K562 (cell line): ENCODE results near the gene UBE2B. TPM values are rescaled to one million over a fixed set of nuclear protein-coding genes. Genes with fewer than 3 reads are reported as not detected.
A peak's percentile ranks its signal among the peaks of the same experiment; 100 is the strongest.

Source experiments
- ARID3A ChIP-seq: IDR thresholded peaks from 2 replicates; pipeline ENCODE4 v1.6.1; 2012; ENCODE audit warnings: low read depth, low read length, improper control_type of control experiment, borderline replicate concordance
- BRF2 ChIP-seq: IDR thresholded peaks from 3 replicates; pipeline ENCODE4 v1.6.1; 2011; ENCODE audit warnings: borderline replicate concordance, mild to moderate bottlenecking; ENCODE audit not compliant: insufficient read length, insufficient read depth
- CREB5 ChIP-seq: fragments of 250-450 bp; sonication (Bioruptor Pico); IDR thresholded peaks from 2 replicates; pipeline ENCODE4 v1.5.0; 2020; ENCODE audit warnings: mild to moderate bottlenecking
- CTBP1 ChIP-seq: fragments of 450-650 bp; IDR thresholded peaks from 2 replicates; pipeline ENCODE4 v1.6.1; 2016; ENCODE audit warnings: borderline replicate concordance
- EP300 ChIP-seq: IDR thresholded peaks from 2 replicates; pipeline ENCODE4 v1.6.1; 2012; ENCODE audit warnings: low read length, improper control_type of control experiment
- GATA2 ChIP-seq: sonication (generic); formaldehyde crosslinking; IDR thresholded peaks from 2 replicates; pipeline ENCODE4 v1.4.0; 2020; ENCODE audit warnings: mild to moderate bottlenecking, missing genetic modification reagents
- HNRNPK ChIP-seq: fragments of 200-400 bp; formaldehyde crosslinking; IDR thresholded peaks from one replicate; pipeline ENCODE4 v1.6.1; 2018; ENCODE audit warnings: mild to moderate bottlenecking, low read depth, low read length; ENCODE audit not compliant: poor library complexity, severe bottlenecking
- MAFK ChIP-seq: IDR thresholded peaks from 2 replicates; pipeline ENCODE4 v1.6.1; 2011; ENCODE audit warnings: low read length, improper control_type of control experiment
- MCM5 ChIP-seq: fragments of 450-650 bp; IDR thresholded peaks from 2 replicates; pipeline ENCODE4 v1.6.1; 2016; ENCODE audit warnings: low read depth
- MTA2 ChIP-seq: fragments of 450-650 bp; IDR thresholded peaks from 2 replicates; pipeline ENCODE4 v1.6.1; 2016; ENCODE audit warnings: low read depth
- NR3C1 ChIP-seq: sonication (generic); formaldehyde crosslinking; IDR thresholded peaks from 2 replicates; pipeline ENCODE4 v1.8.1; 2022; ENCODE audit warnings: missing genetic modification reagents
- NUFIP1 ChIP-seq: fragments of 450-650 bp; IDR thresholded peaks from 2 replicates; pipeline ENCODE4 v1.6.1; 2018; ENCODE audit not compliant: partially characterized antibody
- PKNOX1 ChIP-seq: fragments of 450-650 bp; IDR thresholded peaks from 2 replicates; pipeline ENCODE4 v1.6.1; 2016
- PML ChIP-seq: IDR thresholded peaks from 2 replicates; pipeline ENCODE4 v1.6.1; 2012; ENCODE audit warnings: low read length, inconsistent platforms
- PYGO2 ChIP-seq: fragments of 450-650 bp; IDR thresholded peaks from 2 replicates; pipeline ENCODE4 v1.6.1; 2016; ENCODE audit warnings: mild to moderate bottlenecking, missing genetic modification characterization, moderate library complexity, missing compliant biosample characterization
- SIRT6 ChIP-seq: IDR thresholded peaks from one replicate; pipeline ENCODE4 v1.6.1; 2012; ENCODE audit warnings: low read depth, mild to moderate bottlenecking, control low read depth, inconsistent platforms, low read length, moderate library complexity
- SRF ChIP-seq, 2 experiments: fragments of 250-450, 450-650 bp in 1 of 2; sonication (Bioruptor Pico) in 1 of 2; sonication (generic) in 1 of 2; formaldehyde crosslinking; IDR thresholded peaks; 2 replicates each; pipeline versions ENCODE4 v1.5.0 to v1.5.1; 2020 to 2022; ENCODE audit warnings: mild to moderate bottlenecking in 1 of 2, missing genetic modification reagents in 1 of 2
- TCF3 ChIP-seq: sonication (generic); formaldehyde crosslinking; IDR thresholded peaks from 2 replicates; pipeline ENCODE4 v1.4.0; 2020; ENCODE audit warnings: mild to moderate bottlenecking, missing genetic modification reagents
- TEAD1 ChIP-seq, 2 experiments: fragments of 450-650 bp in 1 of 2; sonication (generic) in 1 of 2; formaldehyde crosslinking; IDR thresholded peaks; 2 replicates each; pipeline versions ENCODE4 v1.4.0 to v1.8.0; 2020 to 2022; ENCODE audit warnings: mild to moderate bottlenecking in 2 of 2, missing genetic modification reagents in 1 of 2
- THRA ChIP-seq: fragments of 450-650 bp; IDR thresholded peaks from 2 replicates; pipeline ENCODE4 v1.6.1; 2017; ENCODE audit warnings: mild to moderate bottlenecking, moderate library complexity
- ZEB2 ChIP-seq: fragments of 450-650 bp; IDR thresholded peaks from 2 replicates; pipeline ENCODE4 v1.6.1; 2016
- ZNF347 ChIP-seq: fragments of 450-650 bp; formaldehyde crosslinking; IDR thresholded peaks from 2 replicates; pipeline ENCODE4 v1.4.0; 2020; ENCODE audit warnings: low read depth, mild to moderate bottlenecking, moderate library complexity
- ZNF584 ChIP-seq: fragments of 200-800 bp; sonication (Bioruptor generic); IDR thresholded peaks from 2 replicates; pipeline ENCODE4 v1.6.1; 2016; ENCODE audit warnings: low read depth, mild to moderate bottlenecking, missing genetic modification characterization, missing compliant biosample characterization
- polyA plus RNA-seq, 8 experiments: library from polyadenylated mRNA; depleted of rRNA in 4 of 8; stranded (reverse) in 5 of 8; unstranded in 3 of 8; fragments of >200 nt; fragmentation: Nextera tagmentation in 2 of 8; fragmentation: Illumina TruSeq in 1 of 8; extraction: Ambion mirVana in 2 of 8; extraction: Trizol in 1 of 8; gene quantifications; 2 replicates each; pipeline versions ENCODE4 v1.2.1 to v1.2.3, GENCODE V29; 2011 to 2014; ENCODE audit warnings: inconsistent platforms in 1 of 8, missing spikeins in 1 of 8
- total RNA-seq, 7 experiments: library from RNA; depleted of rRNA in 6 of 7; stranded (reverse); fragments of >200 nt in 6 of 7; fragmentation: Illumina TruSeq in 2 of 7; extraction: Trizol in 2 of 7; gene quantifications; 2 replicates each; pipeline versions ENCODE4 v1.2.1 to v1.2.3, GENCODE V29; 2011 to 2021; ENCODE audit warnings: low replicate concordance in 1 of 7

Gene UBE2B
- total and polyA plus RNA-seq, 9 of the 15 experiments (the other 6 are each of a cell fraction or from before 2014, with no cell fraction given), result 13.1 to 198 (median 75.5) TPM

- TF ChIP-seq THRA (no peak), NUFIP1 (no peak), PKNOX1 (peak; percentile 86), ARID3A (peak; percentile 43; the same call in 1 of the 2 replicates), TEAD1 (CRISPR knock-in tag; IDR thresholded peaks at IDR 0.05) (peak in 1 of 2 experiments; percentile 57; a peak in 3 of 4 replicates), PYGO2 (tag) (no peak), SRF (CRISPR knock-in tag; IDR thresholded peaks at IDR 0.05) (no peak), NR3C1 (CRISPR knock-in tag) (no peak), SIRT6 (no peak), EP300 (peak; percentile 83), ZNF347 (CRISPR knock-in tag) (no peak), CTBP1 (peak; percentile 99), ZNF584 (CRISPR knock-in tag) (0 out of 2 replicates have a peak, but pooled peaks have one; percentile 20), TCF3 (CRISPR knock-in tag) (peak; percentile 93), CREB5 (CRISPR knock-in tag) (no peak), MTA2 (peak; percentile 70; the same call in 1 of the 2 replicates), MCM5 (no peak), BRF2 (no peak), HNRNPK (no peak), GATA2 (CRISPR knock-in tag) (peak; percentile 89), ZEB2 (peak; percentile 88), PML (peak; percentile 83), MAFK (peak; percentile 93)
Measured at GRCh38 chr5:134437847-134438581, 66.6 kb downstream of the UBE2B start (continued).
